K562 (cell line): Measurements from ENCODE around the gene DIP2A. TPM values are rescaled to one million over a fixed set of nuclear protein-coding genes. Genes with fewer than 3 reads are reported as not detected.

Experiments
- BACH1 ChIP-seq: fragments of 200-800 bp; sonication (Bioruptor generic); IDR thresholded peaks from 2 replicates; pipeline ENCODE4 v1.6.1; 2016; ENCODE audit warnings: missing genetic modification characterization, missing compliant biosample characterization
- CCNT2 ChIP-seq: IDR thresholded peaks from 2 replicates; pipeline ENCODE4 v1.6.1; 2011; ENCODE audit warnings: borderline replicate concordance, low read depth, mild to moderate bottlenecking, moderate library complexity, mixed read lengths, low read length; ENCODE audit not compliant: insufficient read length; ENCODE audit errors: extremely low read depth
- CEBPB ChIP-seq: fragments of 450-650 bp; IDR thresholded peaks from 2 replicates; pipeline ENCODE4 v1.6.1; 2016; ENCODE audit warnings: missing genetic modification characterization, missing compliant biosample characterization
- CREM ChIP-seq: IDR thresholded peaks from 2 replicates; pipeline ENCODE4 v1.6.1; 2014; ENCODE audit warnings: antibody characterized with exemption, low read depth
- GATAD2A ChIP-seq: fragments of 450-650 bp; IDR thresholded peaks from 2 replicates; pipeline ENCODE4 v1.6.1; 2017
- GTF2E2 ChIP-seq: fragments of 200-800 bp; sonication (Bioruptor generic); IDR thresholded peaks from 2 replicates; pipeline ENCODE4 v1.6.1; 2016; ENCODE audit warnings: missing genetic modification characterization, missing compliant biosample characterization
- HDAC1 ChIP-seq, 2 experiments: fragments of 450-650 bp; IDR thresholded peaks; 2 replicates each; pipeline ENCODE4 v1.6.1; 2016 to 2017; ENCODE audit warnings: inconsistent platforms in 1 of 2, mild to moderate bottlenecking in 1 of 2, moderate library complexity in 1 of 2
- HOXB6 ChIP-seq: fragments of 250-450 bp; sonication (Bioruptor Pico); IDR thresholded peaks from 2 replicates; pipeline ENCODE4 v1.5.1; 2022; ENCODE audit warnings: mild to moderate bottlenecking, borderline replicate concordance
- IFI16 ChIP-seq: fragments of 250-450 bp; sonication (Bioruptor Pico); IDR thresholded peaks from 2 replicates; pipeline ENCODE4 v2.1.2; 2022; ENCODE audit warnings: mild to moderate bottlenecking, inconsistent platforms
- MCM2 ChIP-seq: fragments of 450-650 bp; IDR thresholded peaks from 2 replicates; pipeline ENCODE4 v1.6.1; 2017; ENCODE audit warnings: low read depth, mild to moderate bottlenecking
- NFE2 ChIP-seq: IDR thresholded peaks from 2 replicates; pipeline ENCODE4 v1.6.1; 2014; ENCODE audit warnings: antibody characterized with exemption, low read depth
- ZNF134 ChIP-seq: fragments of 250-450 bp; sonication (Bioruptor Pico); conservative IDR thresholded peaks from 2 replicates; pipeline ENCODE4 v1.4.0; 2020
- ZNF165 ChIP-seq: fragments of 250-450 bp; sonication (Bioruptor Pico); IDR thresholded peaks from 2 replicates; pipeline ENCODE4 v1.4.0; 2020; ENCODE audit warnings: borderline replicate concordance
- ZNF445 ChIP-seq: fragments of 250-450 bp; sonication (Bioruptor Pico); IDR thresholded peaks from 2 replicates; pipeline ENCODE4 v1.4.0; 2020; ENCODE audit warnings: low read depth, mild to moderate bottlenecking, moderate library complexity
- polyA plus RNA-seq, 8 experiments: library from polyadenylated mRNA; depleted of rRNA in 4 of 8; stranded (reverse) in 5 of 8; unstranded in 3 of 8; fragments of >200 nt; fragmentation: Nextera tagmentation in 2 of 8; fragmentation: Illumina TruSeq in 1 of 8; extraction: Ambion mirVana in 2 of 8; extraction: Trizol in 1 of 8; gene quantifications; 2 replicates each; pipeline versions ENCODE4 v1.2.1 to v1.2.3, GENCODE V29; 2011 to 2014; ENCODE audit warnings: inconsistent platforms in 1 of 8, missing spikeins in 1 of 8
- total RNA-seq, 7 experiments: library from RNA; depleted of rRNA in 6 of 7; stranded (reverse); fragments of >200 nt in 6 of 7; fragmentation: Illumina TruSeq in 2 of 7; extraction: Trizol in 2 of 7; gene quantifications; 2 replicates each; pipeline versions ENCODE4 v1.2.1 to v1.2.3, GENCODE V29; 2011 to 2021; ENCODE audit warnings: low replicate concordance in 1 of 7
- TF ChIP-seq, protein P1 (sequence below): fragments of 450-650 bp; formaldehyde crosslinking; IDR thresholded peaks from 2 replicates; pipeline ENCODE4 v1.4.0; 2020; ENCODE audit warnings: mild to moderate bottlenecking, moderate library complexity
- TF ChIP-seq, protein P2 (sequence below): fragments of 450-650 bp; IDR thresholded peaks from 2 replicates; pipeline ENCODE4 v1.6.1; 2017; ENCODE audit warnings: antibody characterized with exemption, mild to moderate bottlenecking

Gene DIP2A
- total and polyA plus RNA-seq, 9 of the 15 experiments (the other 6 are each of a cell fraction or from before 2014, with no cell fraction given), result 4.3 to 34.5 (median 20.3) TPM

DNA sequence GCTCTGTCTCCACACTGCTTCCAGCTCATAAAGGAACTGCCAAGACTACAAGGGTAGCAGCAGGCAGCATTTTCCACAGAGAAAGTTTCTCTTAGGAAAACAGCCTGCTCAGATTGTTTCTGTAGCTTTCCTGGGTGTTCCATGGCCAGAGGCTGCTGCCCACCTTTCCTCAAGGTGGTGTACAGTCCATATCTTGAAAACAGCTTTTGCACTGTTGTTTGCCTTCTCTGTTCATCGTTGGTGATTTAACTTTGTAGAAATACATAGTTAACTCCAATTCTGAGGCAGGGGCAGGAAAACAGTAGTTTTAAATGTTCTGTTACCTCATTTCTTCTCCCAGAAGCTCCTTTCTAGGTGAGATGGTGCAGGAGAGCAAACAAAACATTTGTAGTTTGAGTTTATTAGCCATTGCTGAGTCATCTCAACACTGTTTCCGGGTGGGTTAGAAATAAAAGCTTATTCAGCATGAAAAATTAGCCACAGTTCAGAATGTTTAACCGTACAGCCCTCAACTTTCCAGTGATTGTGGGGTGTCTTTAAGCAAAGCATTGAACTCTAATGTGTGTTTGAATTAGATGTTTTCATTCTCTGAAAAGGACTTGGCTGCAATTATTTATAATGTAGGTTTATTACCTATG, 41.7 kb downstream of the DIP2A start (continued):
- TF ChIP-seq, protein P1, sequence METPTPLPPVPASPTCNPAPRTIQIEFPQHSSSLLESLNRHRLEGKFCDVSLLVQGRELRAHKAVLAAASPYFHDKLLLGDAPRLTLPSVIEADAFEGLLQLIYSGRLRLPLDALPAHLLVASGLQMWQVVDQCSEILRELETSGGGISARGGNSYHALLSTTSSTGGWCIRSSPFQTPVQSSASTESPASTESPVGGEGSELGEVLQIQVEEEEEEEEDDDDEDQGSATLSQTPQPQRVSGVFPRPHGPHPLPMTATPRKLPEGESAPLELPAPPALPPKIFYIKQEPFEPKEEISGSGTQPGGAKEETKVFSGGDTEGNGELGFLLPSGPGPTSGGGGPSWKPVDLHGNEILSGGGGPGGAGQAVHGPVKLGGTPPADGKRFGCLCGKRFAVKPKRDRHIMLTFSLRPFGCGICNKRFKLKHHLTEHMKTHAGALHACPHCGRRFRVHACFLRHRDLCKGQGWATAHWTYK (CRISPR knock-in tag), result no peak
- no peak for TF ChIP-seq MCM2
- no peak for TF ChIP-seq ZNF165 (CRISPR knock-in tag)
- peak; percentile 96 for TF ChIP-seq NFE2
- TF ChIP-seq ZNF134 (CRISPR knock-in tag), result no peak
- no peak for TF ChIP-seq GATAD2A
- no peak for TF ChIP-seq CEBPB (tag)
- TF ChIP-seq CCNT2, result no peak
- TF ChIP-seq, protein P2, sequence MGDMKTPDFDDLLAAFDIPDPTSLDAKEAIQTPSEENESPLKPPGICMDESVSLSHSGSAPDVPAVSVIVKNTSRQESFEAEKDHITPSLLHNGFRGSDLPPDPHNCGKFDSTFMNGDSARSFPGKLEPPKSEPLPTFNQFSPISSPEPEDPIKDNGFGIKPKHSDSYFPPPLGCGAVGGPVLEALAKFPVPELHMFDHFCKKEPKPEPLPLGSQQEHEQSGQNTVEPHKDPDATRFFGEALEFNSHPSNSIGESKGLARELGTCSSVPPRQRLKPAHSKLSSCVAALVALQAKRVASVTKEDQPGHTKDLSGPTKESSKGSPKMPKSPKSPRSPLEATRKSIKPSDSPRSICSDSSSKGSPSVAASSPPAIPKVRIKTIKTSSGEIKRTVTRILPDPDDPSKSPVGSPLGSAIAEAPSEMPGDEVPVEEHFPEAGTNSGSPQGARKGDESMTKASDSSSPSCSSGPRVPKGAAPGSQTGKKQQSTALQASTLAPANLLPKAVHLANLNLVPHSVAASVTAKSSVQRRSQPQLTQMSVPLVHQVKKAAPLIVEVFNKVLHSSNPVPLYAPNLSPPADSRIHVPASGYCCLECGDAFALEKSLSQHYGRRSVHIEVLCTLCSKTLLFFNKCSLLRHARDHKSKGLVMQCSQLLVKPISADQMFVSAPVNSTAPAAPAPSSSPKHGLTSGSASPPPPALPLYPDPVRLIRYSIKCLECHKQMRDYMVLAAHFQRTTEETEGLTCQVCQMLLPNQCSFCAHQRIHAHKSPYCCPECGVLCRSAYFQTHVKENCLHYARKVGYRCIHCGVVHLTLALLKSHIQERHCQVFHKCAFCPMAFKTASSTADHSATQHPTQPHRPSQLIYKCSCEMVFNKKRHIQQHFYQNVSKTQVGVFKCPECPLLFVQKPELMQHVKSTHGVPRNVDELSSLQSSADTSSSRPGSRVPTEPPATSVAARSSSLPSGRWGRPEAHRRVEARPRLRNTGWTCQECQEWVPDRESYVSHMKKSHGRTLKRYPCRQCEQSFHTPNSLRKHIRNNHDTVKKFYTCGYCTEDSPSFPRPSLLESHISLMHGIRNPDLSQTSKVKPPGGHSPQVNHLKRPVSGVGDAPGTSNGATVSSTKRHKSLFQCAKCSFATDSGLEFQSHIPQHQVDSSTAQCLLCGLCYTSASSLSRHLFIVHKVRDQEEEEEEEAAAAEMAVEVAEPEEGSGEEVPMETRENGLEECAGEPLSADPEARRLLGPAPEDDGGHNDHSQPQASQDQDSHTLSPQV, result peak; percentile 79
- no peak for TF ChIP-seq HOXB6 (CRISPR knock-in tag)
- TF ChIP-seq GTF2E2 (tag), result no peak
- TF ChIP-seq CREM, result no peak
- TF ChIP-seq BACH1 (tag), result peak; percentile 96
- no peak for TF ChIP-seq HDAC1 (IDR thresholded peaks at IDR 0.05)
- no peak for TF ChIP-seq IFI16
- no peak for TF ChIP-seq ZNF445 (CRISPR knock-in tag)
